HG03354 (cell line): ENCODE data around the gene WDR37.
"Not testable (repeated sequence)": the region's sequence is repeated elsewhere in the genome, so short reads cannot be mapped to it uniquely, and the experiment has no call there.

ENCODE experiments used
- ATAC-seq: cut with Tn5 transposase; IDR thresholded peaks from one replicate; pipeline ENCODE4 v1.9.1; 2021; ENCODE audit warnings: mild to moderate bottlenecking; ENCODE audit not compliant: unreplicated experiment, poor library complexity, severe bottlenecking

WDR37 gene

DNA sequence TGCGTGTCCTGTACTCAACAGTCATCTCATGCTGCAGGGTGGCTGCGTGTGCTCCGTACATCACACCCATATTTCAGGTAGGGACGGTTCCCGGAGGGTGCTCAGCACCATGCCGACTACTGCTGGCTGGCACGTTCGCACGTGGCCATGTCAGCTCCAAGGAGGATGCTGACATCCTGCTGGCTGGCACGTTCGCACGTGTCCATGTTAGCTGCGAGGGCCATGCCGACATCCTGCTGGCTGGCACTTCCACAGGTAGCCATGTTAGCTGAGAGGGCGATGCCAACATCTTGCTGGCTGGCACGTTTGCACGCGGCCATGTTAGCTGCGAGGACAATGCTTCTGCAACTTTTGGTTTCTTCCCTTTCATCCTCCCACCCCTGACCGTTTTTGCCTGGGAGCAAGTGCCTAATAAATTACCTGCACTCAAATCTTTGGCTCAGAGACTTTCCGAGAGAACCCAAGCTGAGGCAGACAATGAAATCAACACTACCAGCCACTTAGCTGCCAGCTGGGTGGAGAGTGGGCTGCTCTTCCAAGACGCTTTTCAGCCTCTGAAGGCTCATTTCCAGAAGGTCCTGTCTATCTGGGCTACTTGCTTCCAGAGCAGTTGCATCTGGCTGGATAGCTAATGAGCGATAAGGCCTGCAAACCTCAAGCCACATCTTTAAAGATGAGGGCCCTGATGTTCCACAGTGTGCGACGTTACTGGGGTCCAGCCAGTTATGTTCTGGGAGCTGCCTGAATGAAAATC is 104.6 kb downstream of the WDR37 start:
- no peak for ATAC-seq

GRCh38 chr10:1161315-1161673 is 105.1 kb downstream of the WDR37 start:
- ATAC-seq, result not testable (repeated sequence)

DNA sequence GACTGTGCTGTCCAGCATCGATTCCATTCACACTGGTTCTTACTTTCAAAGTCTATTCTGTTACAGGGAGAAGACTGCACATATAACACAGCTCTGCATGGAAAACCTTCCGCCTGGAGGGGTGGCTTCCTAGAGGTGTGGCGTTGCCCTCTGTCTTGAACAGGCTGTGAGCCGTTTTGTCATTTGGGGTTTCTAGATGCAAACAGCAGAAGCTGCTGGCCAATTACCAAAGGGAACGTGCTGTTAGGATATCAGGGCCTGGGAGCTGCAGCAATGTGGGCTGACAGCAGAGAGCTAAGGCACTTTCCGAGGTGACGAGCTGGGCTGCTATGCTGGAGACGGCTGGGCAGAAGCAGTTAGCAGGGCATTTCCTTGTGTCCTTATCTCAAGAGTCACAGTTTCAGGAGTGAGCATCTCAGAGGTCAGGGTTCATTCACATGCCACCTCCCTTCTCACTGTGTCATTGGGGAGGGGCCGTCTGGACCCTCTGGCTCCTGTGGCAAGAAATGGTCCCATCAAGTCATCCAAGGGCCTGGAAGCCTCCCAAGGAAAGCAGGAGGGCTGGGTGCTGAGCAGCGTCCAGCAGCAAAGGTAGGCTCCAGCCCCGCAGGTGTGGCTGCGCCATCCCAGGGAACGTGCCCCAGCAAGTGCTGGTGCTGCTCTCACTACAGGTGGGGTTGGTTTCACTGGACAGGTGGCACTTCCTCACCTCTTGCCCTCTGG is 106.5 kb downstream of the WDR37 start:
- ATAC-seq, result no peak

- no peak for ATAC-seq
Observed at GRCh38 chr10:1163204-1163660, 107.0 kb downstream of the WDR37 start.

DNA sequence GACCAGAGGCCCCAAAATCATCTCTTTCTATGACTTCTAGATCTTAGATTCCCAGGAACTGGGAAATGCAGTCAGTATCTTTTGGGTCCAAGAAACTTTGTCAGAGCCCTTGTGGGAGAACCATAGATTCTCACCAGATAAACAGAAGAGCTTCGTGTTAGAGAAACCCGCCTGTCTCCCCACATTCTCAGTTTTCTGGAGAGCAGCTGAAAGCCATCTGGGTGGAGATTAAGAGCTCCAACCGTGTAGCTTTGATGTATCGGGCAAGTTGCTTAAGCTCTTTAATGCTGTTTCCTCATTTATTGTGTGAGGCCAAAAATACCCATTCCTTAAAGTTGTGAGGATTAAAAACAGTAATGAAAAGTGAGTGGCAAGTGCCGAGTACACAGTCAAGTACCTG is 107.6 kb downstream of the WDR37 start:
- ATAC-seq, result no peak

DNA sequence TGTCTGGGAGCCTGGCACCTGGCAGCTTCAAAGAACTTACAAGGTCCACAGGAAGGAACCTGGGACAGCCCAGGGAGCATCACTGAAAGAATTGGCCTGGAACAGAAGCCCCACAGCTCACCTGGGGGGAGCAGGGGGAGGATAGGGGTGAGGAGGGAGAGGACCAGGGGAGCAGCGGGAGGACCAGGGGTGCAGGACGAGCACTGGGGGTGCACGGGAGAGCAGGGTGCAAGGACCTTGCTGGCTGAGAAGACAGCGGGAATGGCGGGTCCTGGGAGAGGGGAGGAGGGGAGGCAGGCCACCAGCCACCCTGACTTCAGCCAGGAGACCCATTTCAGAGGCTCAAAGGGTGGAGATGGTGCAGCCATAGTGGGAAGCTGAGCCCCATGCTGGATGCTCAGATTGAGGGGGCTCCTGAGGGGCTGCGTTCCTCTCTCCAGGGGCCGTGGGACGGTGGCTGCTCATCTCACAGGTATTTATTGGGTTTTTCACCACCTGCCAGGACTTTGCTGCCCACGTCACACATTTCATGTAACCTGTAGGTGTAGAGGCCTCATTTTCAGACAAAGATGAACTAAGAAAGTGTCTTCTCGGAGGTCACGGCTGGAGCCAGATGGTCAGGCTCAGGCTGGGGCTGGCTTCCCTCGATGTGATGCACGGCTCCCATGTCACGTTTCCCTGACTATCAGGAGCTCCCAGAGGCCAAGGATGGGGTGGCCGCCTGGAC is 110.1 kb downstream of the WDR37 start:
- ATAC-seq, result no peak

GRCh38 chr10:1166828-1167275 is 110.7 kb downstream of the WDR37 start:
- no peak for ATAC-seq

DNA sequence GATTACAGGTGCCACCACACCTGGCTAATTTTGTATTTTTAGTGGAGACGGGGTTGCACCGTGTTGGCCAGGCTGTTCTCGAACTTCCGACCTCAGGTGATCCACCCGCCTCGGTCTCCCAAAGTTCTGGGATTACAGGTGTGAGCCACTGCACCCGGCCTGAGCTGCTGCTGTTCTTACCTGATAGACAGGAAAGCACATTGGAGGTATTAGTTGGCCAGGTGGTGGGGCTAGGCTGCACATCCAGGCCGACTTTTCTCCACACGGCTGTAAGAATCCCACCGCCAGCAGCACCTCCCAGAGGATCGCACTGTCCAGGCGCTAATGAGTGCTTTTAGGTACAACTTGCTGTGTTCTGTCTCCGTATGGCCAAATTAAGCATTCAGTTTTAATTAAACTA is 112.6 kb downstream of the WDR37 start:
- no peak for ATAC-seq

DNA sequence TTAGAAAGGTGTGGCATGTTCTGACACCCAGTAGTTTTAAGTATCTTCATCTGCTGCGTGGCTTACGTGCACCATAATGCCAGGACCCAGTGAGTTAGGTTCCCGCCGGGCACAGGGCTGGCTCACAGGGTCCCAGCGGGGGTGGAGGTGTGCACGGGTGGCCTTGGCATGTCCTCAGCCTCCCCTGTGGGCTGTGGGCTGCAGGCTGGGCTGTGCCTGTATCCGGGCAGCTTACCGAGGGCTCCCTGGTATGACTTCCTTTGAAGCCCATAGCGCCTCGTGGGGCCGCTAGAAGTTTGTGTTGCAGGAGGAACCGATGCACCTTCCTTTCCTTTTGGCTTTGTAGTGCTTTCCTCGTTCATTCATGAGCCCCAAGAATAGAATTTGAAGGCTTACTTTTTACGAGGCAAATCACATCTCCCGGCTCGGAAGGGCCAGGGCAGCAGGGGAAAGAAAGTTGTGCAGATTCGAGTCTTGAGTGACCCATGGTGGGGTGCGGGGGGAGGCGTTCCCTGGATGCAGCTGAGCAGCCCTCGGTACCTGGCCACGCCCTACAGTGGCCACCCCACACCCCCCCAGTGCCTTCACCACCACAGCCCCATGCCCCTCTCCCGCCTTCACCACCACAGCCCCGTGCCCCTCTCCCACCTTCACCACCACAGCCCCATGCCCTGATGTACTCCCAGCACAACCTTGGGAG is 113.2 kb downstream of the WDR37 start:
- ATAC-seq, result no peak

GRCh38 chr10:1169981-1170866 is 114.0 kb downstream of the WDR37 start:
- no peak for ATAC-seq

GRCh38 chr10:1170867-1171180 is 114.6 kb downstream of the WDR37 start:
- ATAC-seq, result no peak

GRCh38 chr10:1171182-1171581 is 115.0 kb downstream of the WDR37 start:
- no peak for ATAC-seq

- no peak for ATAC-seq
Observed at GRCh38 chr10:1171586-1171985, 115.4 kb downstream of the WDR37 start.

DNA sequence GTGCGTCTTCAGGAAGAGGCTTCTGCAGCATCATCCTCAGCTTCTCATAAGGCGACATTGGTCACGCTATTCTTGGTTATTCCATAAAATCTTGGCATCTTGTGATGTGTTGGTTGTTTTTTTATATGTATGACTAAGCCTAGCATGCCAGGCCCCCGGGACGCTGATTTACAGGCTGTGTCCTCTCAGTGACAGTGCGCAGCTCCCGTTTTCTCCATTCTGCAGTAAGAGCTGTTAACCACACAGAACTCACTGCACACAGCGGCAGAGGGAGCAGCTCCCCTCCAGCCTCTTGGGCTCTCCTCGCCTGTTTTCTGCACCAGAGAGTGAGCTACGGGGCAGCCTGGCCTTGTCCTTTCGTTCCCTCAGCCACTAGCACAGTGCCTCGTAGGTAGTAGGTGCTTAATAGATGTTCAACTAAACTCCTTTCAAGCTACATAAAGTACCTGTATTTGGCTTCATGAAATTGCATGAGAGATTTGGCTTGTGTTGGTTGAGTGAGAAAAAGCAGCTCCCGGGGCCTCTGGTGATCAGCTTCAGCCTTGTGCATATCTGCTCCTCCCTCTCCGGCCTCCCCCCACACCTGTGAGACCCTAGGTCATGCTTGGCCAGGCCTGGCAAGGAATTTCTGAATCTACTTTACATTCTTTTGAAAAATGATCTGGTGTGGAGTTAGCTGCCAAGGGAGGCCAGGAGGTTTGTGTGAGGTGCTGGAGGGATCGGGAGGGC is 116.2 kb downstream of the WDR37 start:
- ATAC-seq, result no peak

- no peak for ATAC-seq
Observed at GRCh38 chr10:1173091-1173490, 116.9 kb downstream of the WDR37 start.

DNA sequence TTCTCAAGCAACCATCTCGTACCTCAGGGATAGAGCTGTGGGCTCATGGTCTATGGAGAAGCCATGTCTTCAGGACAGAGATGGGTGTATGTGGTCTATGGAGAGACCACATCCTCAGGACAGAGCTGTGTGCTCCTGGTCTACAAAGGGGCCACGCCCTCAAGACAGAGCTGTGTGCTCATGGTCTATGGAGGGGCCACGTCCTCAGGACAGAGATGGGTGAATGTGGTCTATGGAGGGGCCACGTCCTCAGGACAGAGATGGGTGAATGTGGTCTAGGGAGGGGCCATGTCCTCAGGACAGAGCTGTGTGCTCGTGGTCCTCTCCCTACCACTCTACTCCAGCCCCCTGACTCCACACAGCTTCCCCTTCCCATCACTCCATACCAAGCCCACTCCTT is 117.8 kb downstream of the WDR37 start:
- ATAC-seq, result no peak

GRCh38 chr10:1175956-1176565 is 119.9 kb downstream of the WDR37 start:
- no peak for ATAC-seq

DNA sequence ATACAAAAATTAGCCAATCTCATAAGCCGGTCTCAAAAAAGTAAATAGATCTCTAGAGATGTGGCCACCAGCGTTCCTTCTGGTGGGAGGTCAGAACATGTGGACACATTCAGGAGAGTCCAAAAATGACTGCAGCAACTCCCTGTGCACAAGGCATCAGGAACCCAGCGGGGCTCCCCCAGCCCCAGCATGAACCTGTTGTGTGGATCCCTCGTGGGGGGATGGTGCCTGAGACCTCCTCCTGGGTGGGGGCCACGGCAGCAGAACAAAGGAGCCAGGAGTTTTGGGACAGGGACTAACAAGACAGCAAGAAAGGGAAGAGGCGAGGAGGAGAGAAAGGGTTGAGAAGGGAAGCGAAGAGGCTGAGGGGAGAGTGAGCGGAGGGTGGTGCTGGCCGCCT is 121.8 kb downstream of the WDR37 start:
- ATAC-seq, result no peak
